Stimulated activated CD4-positive, alpha-beta T cell treated with anti-CD3 and anti-CD28 coated beads, Interleukin-2, amount 100 ng/mL, for 24 hours (primary cell): ENCODE results near the gene POLR2A.
A peak's percentile ranks its signal among the peaks of the same experiment; 100 is the strongest.

Source experiments
- DNase-seq, 2 donors: peaks; one replicate each; pipeline ENCODE4 v3.0.0-alpha.2; 2020

POLR2A gene

DNA sequence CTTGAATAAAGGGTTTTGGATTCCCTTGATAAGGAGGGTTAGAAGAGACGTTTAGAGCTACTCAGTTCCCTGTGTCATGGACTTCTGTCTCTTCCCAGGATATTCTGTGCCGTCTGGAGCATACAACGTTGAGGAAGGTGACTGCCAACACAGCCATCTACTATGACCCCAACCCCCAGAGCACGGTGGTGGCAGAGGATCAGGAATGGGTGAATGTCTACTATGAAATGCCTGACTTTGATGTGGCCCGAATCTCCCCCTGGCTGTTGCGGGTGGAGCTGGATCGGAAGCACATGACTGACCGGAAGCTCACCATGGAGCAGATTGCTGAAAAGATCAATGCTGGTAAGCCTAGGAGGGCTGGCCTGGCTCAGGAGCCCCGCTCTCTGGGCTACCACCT is 24.7 kb downstream of the POLR2A start:
- DNase-seq, result no peak

DNA sequence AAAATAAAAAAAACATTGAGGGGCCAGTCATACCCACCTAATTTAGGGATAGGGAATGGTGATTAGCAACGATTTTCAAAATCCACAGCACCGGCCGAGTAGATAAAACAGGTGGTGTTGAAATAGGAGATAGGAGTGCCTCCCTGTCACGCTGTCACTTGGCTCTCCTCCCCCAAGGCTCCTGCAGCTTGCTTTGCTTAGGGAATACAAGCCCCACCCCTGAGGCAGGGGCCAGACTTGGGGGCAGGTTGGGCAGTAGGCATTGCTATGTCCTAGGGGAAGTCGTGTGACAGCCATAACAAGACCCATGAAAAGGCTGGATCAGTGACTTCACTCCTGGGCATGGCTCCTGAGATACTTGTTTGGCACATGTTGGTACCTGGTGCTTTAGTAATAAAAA is 25.8 kb downstream of the POLR2A start:
- no peak for DNase-seq

DNA sequence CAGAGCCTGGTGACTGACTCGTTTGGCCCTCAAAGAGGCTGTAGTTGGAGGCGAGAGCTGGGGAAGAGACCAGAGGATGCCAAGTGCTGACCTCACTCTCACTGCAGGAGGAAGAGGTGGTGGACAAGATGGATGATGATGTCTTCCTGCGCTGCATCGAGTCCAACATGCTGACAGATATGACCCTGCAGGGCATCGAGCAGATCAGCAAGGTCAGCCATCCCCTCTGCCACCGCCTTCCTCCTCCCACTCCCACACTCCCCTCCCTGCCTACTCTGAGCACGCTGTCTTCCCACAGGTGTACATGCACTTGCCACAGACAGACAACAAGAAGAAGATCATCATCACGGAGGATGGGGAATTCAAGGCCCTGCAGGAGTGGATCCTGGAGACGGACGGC is 26.9 kb downstream of the POLR2A start:
- no peak for DNase-seq

DNA sequence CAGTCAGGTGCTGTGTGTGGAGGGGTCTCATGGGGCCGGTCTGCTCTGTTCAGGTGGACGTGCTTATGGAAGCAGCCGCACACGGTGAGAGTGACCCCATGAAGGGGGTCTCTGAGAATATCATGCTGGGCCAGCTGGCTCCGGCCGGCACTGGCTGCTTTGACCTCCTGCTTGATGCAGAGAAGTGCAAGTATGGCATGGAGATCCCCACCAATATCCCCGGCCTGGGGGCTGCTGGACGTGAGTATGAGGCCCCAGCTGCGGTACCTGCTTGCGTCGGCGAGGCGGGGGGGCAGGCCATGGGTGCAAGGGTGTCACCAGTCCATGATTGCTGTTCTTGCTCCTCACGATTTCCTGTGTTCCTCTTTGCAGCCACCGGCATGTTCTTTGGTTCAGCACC is 27.9 kb downstream of the POLR2A start:
- DNase-seq, result no peak

DNA sequence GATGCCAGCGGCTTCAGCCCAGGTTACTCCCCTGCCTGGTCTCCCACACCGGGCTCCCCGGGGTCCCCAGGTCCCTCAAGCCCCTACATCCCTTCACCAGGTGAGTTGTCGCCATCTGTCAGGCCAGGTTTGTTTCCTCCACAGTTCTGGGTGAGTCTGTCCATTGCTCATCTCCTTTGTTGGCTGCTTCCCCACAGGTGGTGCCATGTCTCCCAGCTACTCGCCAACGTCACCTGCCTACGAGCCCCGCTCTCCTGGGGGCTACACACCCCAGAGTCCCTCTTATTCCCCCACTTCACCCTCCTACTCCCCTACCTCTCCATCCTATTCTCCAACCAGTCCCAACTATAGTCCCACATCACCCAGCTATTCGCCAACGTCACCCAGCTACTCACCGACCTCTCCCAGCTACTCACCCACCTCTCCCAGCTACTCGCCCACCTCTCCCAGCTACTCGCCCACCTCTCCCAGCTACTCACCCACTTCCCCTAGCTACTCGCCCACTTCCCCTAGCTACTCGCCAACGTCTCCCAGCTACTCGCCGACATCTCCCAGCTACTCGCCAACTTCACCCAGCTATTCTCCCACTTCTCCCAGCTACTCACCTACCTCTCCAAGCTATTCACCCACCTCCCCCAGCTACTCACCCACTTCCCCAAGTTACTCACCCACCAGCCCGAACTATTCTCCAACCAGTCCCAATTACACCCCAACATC is 28.8 kb downstream of the POLR2A start:
- no peak for DNase-seq

DNA sequence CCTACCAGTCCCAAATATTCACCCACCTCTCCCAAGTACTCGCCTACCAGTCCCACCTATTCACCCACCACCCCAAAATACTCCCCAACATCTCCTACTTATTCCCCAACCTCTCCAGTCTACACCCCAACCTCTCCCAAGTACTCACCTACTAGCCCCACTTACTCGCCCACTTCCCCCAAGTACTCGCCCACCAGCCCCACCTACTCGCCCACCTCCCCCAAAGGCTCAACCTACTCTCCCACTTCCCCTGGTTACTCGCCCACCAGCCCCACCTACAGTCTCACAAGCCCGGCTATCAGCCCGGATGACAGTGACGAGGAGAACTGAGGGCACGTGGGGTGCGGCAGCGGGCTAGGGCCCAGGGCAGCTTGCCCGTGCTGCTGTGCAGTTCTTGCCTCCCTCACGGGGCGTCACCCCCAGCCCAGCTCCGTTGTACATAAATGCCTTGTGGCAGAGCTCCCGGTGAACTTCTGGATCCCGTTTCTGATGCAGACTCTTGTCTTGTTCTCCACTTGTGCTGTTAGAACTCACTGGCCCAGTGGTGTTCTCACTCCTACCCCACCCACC is 29.8 kb downstream of the POLR2A start:
- DNase-seq, result no peak

DNA sequence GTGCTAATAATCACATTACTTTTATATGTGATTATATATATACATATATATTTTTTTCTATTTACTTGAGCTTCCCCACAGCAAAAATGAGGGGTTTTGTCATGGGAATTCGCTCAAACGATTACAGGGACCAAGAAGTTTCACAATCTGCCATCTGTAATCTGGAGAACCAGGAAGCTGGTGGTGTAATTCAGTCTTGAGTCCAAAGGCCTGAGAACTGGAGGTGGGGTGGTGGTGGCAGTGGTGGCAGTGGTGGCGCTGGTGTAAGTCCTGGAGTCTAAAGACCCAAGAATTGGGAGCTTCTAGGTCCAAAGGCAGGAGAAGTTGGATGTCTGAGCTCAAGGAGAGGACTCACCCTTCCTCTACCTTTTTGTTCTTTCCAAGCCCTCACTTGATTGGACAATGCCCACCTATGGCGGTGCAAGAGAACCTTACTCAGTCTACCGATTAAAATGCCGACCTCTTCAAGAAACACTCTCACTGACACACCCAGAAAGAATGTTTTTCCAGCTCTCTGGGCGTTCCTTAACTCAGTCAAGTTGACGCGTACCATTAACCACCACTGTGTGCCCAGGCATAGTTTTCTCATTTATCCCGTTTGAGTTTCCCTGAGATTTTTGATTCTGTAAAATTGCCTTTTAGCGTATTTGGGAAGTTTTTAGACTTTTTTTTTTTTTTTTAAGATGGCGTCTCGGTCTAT is 31.9 kb downstream of the POLR2A start:
- no peak for DNase-seq

DNA sequence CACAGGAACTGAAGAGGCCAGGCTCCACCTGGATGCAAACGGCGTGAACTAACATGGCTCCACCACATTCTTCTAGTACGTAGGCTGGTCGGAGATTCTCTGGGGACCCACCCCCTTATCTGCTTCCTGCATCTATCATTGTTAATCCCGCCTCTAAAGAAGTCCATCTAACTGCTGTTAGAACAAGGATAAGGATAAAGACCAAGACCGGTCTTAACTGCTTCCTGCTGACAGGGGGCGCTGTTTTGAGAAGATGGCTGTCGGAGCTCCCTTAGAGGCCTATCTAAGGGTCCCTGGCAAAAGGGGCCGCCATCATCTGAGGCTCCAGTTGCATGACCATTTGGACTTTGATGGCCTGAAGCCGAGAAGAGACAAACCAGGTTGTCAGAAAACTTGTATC is 38.9 kb downstream of the POLR2A start:
- peak; percentile 53 to 60 for DNase-seq

DNA sequence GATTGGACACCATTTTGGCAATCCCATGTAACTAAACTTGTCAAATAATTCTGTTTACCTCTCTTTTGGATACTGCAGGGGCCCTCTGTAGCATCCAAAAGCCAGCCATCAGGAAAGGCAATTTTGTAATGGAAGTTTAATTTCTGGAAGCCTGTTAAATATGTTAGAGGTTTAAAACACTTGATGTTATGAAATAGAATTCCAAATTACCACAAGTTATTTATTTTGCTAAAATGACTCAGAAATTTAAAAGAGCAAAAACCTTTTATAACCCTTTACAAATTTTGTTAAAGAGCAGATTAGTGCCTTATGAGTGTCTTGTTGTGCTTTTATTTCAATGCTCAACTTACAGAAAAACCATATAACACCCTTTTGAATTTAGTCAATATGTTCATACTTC is 44.7 kb downstream of the POLR2A start:
- no peak for DNase-seq

DNA sequence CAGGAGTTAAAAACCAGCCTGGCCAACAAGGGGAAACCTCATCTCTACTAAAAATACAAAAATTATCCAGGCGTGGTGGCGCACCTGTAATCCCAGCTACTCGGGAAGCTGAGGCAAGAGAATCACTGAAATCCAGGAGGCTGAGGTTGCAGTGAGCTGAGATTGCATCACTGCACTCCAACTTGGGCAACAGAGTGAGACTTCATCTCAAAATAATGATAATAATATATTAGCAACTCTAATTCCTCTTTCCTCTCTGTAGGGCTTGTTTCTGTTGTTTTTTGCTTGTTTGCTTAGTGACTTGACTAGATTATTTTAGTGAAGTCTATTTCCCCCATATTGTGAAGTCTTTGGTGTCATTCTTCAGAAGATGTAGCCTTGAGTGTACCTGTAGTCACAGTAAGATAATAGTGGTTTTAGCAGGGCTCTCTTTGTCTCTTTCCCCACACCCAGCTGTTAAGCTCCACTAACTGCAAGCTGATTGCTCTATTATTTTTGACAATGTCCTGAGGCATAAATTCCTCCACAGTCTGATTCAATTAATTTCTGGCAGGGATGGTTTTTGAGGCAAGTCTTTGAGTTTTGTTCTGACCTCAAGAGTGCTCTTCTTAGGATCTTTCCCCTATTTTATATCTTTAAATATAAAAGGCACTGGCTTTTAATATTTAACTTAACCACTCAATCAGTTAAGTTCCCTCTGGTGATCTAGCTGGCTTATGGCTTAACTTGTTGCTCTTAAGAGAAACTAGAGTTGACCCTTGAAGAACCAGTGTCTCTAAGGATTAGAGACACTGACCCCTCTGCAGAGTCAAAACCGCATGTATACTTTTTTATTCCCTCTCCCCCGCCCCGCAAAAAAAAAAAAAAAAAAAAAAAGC is 46.1 kb downstream of the POLR2A start:
- DNase-seq, result no peak

DNA sequence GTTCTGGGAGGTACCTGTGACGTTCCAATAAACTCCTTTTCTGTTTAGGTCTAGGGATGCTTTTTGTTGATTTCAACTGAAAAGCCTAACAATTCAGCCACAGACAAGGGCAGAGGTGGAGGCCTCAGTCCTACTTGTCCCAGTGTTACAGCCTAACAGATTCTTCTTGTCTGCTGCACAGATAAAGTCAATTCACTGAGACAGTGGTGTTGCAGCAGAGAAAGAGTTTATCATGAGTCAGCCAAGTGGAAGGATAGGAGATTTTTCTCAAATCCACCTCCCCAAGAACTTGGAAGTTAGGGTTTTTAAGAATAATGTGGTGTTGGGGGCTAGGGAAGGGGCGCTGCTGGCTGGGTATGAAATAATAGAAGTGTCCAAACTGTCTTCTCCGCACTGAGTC is 53.9 kb downstream of the POLR2A start:
- no peak for DNase-seq

DNA sequence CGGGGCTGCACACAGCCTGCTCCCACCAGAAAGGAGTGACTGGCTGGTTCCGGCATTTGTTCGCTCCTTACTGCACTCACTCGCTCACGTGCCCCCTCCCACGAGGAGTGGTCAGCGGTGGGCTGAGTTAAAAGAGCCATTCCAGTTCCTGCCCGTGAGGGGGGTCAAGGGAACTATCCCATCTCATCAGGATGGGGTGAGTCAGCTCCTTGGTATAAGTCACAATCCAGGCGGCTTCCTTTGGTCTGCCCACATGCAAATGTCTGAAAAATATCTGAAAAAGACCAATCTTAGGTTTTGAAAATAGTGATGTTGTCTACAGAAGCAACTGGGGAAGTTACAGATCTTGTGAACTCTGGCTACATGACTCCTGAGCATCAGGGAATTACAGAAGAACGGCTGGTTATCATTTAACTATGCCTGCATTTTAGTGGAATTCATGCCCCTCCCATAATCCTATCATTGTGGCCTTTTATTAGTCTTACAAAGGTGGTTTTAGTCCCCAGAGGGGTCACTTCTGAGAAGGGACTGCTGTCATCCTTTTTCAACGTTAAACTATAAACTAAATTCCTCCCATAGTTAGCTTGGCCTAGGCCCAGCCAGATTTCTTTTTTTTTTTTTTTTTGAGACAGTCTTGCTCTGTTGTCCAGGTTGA is 54.9 kb downstream of the POLR2A start:
- DNase-seq, result no peak

DNA sequence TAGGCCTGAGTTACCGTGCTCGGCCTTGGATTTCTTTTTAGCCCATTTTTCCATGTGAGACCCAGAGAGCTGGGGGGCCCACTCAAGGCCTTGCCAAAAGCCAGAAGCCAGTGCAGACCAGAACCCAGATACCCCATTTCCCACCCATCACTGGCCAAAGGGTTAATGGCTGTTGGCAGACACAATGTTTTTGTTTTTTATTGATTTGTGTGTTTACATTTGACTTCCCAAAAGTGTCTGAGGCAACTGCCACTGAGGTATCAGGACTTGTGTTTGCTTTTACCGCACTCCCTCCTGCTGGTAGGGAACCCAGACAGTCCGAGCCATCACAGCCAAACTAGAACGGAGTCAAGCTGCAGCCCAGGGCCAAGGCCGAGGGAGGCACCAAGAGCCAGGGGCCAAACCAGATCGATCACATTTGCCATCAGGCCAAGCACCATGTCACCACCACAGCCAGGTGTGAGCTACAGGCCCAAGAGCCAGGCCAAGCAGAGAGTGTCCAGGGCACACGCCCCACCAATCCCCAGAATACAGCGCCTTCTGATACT is 57.0 kb downstream of the POLR2A start:
- no peak for DNase-seq

DNA sequence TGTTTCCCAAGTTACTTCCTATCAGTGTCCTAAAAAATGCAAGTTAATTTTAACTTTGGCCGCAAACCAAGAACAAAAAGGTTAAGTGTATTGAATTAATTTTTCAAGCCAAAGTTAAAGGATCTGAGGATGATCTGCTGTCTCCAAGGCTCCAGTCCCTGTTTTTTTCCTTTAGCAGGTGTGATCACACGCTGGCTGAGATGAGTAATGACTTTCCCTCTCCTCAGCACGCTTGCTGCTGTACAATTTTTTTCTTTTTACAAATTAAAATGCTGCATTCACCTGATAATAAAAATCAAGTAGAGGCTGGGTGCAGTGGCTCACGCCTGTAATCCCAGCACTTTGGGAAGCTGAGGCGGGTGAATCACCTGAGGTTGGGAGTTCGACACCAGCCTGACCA is 60.7 kb downstream of the POLR2A start:
- DNase-seq, result no peak

DNA sequence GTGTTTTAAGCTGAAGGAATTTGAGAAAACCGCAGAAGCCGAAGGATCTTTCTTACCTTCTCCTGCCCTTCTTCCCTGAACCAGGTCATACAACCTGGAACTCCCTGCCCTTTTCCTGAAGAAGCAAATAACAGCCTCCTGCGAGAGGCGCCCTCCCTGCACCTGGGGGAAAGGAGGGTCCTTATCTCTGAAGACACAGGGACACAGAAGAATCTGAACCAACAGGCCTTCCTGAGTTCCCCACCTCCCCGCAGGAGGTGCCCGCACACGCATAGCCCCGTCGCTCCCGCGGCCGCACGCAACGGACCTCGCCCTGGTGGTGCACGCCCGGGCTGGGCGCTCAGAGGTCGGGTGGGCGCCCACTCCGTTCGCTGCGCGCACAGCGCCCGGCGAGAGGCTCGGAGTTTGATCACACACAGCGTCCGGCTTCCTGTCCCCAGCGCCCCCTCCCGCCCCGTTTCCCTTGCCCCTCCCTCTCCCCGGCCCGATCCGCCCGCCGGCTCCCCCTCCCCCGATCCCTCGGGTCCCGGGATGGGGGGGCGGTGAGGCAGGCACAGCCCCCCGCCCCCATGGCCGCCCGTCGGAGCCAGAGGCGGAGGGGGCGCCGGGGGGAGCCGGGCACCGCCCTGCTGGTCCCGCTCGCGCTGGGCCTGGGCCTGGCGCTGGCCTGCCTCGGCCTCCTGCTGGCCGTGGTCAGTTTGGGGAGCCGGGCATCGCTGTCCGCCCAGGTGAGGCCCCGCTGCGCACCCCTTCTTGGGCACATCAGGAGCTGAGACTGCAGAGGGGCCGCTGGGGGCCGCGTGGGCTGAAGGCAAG is 64.6 kb downstream of the POLR2A start, which contains the start of gene TNFSF12:
TSS of gene TNFSF12 (plus strand) at position 474 of the 816 bp plus-strand sequence. CDS start at position 570, 96 bp downstream.
- DNase-seq, result peak; percentile 60 to 66
